ENCODE data around the gene TRAPPC6A. TPM values are rescaled to one million over a fixed set of nuclear protein-coding genes. Genes with fewer than 3 reads are reported as not detected.
"Not testable (repeated sequence)": the region's sequence is repeated elsewhere in the genome, so short reads cannot be mapped to it uniquely, and the experiment has no call there.

Gene TRAPPC6A
- polyA plus RNA-seq, 1 donor: 50.2 TPM

- Histone ChIP-seq H3K4me3 (ENCODE audit: low read length) (no peak overlapping the region), H3K4me1 (ENCODE audit: control insufficient read depth, insufficient read depth, low read length) (peaks cover 29% of the 10 kb centered on the region), H3K27me3 (ENCODE audit: control insufficient read depth, insufficient read depth, low read length) (no peaks in the 10 kb centered on the region), H3K36me3 (ENCODE audit: control insufficient read depth, insufficient read depth, low read length) (peaks cover 9% of the 10 kb centered on the region), H3K27ac (ENCODE audit: low read length) (no peak overlapping the region), H3K9me3 (ENCODE audit: control insufficient read depth, low read depth, low read length) (no peaks in the 10 kb centered on the region)
- no peak for DNase-seq
- WGBS (ENCODE audit: insufficient coverage, low lambda C conversion rate): no CpG with 5 or more reads among the region's 5 CpGs
These were observed 49.9 kb downstream of the TRAPPC6A start for GRCh38 chr19:45128146-45128545.

- no peak overlapping the region for H3K27ac ChIP-seq (ENCODE audit: low read length)
- H3K36me3 ChIP-seq (ENCODE audit: control insufficient read depth, insufficient read depth, low read length): peaks cover 10% of the 10 kb centered on the region
- H3K4me1 ChIP-seq (ENCODE audit: control insufficient read depth, insufficient read depth, low read length): peaks cover 35% of the 10 kb centered on the region
- no peaks in the 10 kb centered on the region for H3K27me3 ChIP-seq (ENCODE audit: control insufficient read depth, insufficient read depth, low read length)
- WGBS (ENCODE audit: insufficient coverage, low lambda C conversion rate): no CpG with 5 or more reads among the region's 7 CpGs
- H3K9me3 ChIP-seq (ENCODE audit: control insufficient read depth, low read depth, low read length): no peaks in the 10 kb centered on the region
- no peak for DNase-seq
- H3K4me3 ChIP-seq (ENCODE audit: low read length): no peak overlapping the region
These were observed 51.4 kb downstream of the TRAPPC6A start for GRCh38 chr19:45126654-45127053.

- peaks cover 41% of the 10 kb centered on the region for H3K4me1 ChIP-seq (ENCODE audit: control insufficient read depth, insufficient read depth, low read length)
- peak; percentile 70 to 73 for DNase-seq
- no peak overlapping the region for H3K4me3 ChIP-seq (ENCODE audit: low read length)
- WGBS (ENCODE audit: insufficient coverage, low lambda C conversion rate): no CpG with 5 or more reads among the region's 12 CpGs
- H3K9me3 ChIP-seq (ENCODE audit: control insufficient read depth, low read depth, low read length): no peaks in the 10 kb centered on the region
- no peaks in the 10 kb centered on the region for H3K27me3 ChIP-seq (ENCODE audit: control insufficient read depth, insufficient read depth, low read length)
- H3K27ac ChIP-seq (ENCODE audit: low read length): no peak overlapping the region
- H3K36me3 ChIP-seq (ENCODE audit: control insufficient read depth, insufficient read depth, low read length): peaks cover 10% of the 10 kb centered on the region
These were observed 52.0 kb downstream of the TRAPPC6A start for GRCh38 chr19:45125975-45126493.

GRCh38 chr19:45125360-45125759 lies 52.7 kb downstream of the TRAPPC6A start:
- no peaks in the 10 kb centered on the region for H3K27me3 ChIP-seq (ENCODE audit: control insufficient read depth, insufficient read depth, low read length)
- no peak for DNase-seq
- no peak overlapping the region for H3K27ac ChIP-seq (ENCODE audit: low read length)
- peaks cover 44% of the 10 kb centered on the region for H3K4me1 ChIP-seq (ENCODE audit: control insufficient read depth, insufficient read depth, low read length)
- H3K4me3 ChIP-seq (ENCODE audit: low read length): no peak overlapping the region
- WGBS (ENCODE audit: insufficient coverage, low lambda C conversion rate): no CpG with 5 or more reads among the region's 9 CpGs
- peaks cover 10% of the 10 kb centered on the region for H3K36me3 ChIP-seq (ENCODE audit: control insufficient read depth, insufficient read depth, low read length)
- H3K9me3 ChIP-seq (ENCODE audit: control insufficient read depth, low read depth, low read length): no peaks in the 10 kb centered on the region

GRCh38 chr19:45124021-45124420 lies 54.0 kb downstream of the TRAPPC6A start:
- Histone ChIP-seq H3K36me3 (ENCODE audit: control insufficient read depth, insufficient read depth, low read length) (peaks cover 10% of the 10 kb centered on the region), H3K27me3 (ENCODE audit: control insufficient read depth, insufficient read depth, low read length) (no peaks in the 10 kb centered on the region), H3K4me3 (ENCODE audit: low read length) (no peak overlapping the region), H3K4me1 (ENCODE audit: control insufficient read depth, insufficient read depth, low read length) (peaks cover 36% of the 10 kb centered on the region), H3K27ac (ENCODE audit: low read length) (no peak overlapping the region), H3K9me3 (ENCODE audit: control insufficient read depth, low read depth, low read length) (no peaks in the 10 kb centered on the region)
- no peak for DNase-seq
- WGBS (ENCODE audit: insufficient coverage, low lambda C conversion rate): no CpG with 5 or more reads among the region's 6 CpGs

GRCh38 chr19:45123440-45123850 lies 54.6 kb downstream of the TRAPPC6A start:
- H3K27ac ChIP-seq (ENCODE audit: low read length): no peak overlapping the region
- H3K27me3 ChIP-seq (ENCODE audit: control insufficient read depth, insufficient read depth, low read length): no peaks in the 10 kb centered on the region
- WGBS (ENCODE audit: insufficient coverage, low lambda C conversion rate): no CpG with 5 or more reads among the region's 9 CpGs
- no peaks in the 10 kb centered on the region for H3K9me3 ChIP-seq (ENCODE audit: control insufficient read depth, low read depth, low read length)
- H3K4me3 ChIP-seq (ENCODE audit: low read length): no peak overlapping the region
- peaks cover 36% of the 10 kb centered on the region for H3K4me1 ChIP-seq (ENCODE audit: control insufficient read depth, insufficient read depth, low read length)
- peaks cover 7% of the 10 kb centered on the region for H3K36me3 ChIP-seq (ENCODE audit: control insufficient read depth, insufficient read depth, low read length)
- no peak for DNase-seq

GRCh38 chr19:45122832-45123231 lies 55.2 kb downstream of the TRAPPC6A start:
- H3K36me3 ChIP-seq (ENCODE audit: control insufficient read depth, insufficient read depth, low read length): peaks cover 7% of the 10 kb centered on the region
- H3K9me3 ChIP-seq (ENCODE audit: control insufficient read depth, low read depth, low read length): no peaks in the 10 kb centered on the region
- H3K27ac ChIP-seq (ENCODE audit: low read length): no peak overlapping the region
- no peak overlapping the region for H3K4me3 ChIP-seq (ENCODE audit: low read length)
- no peak for DNase-seq
- H3K4me1 ChIP-seq (ENCODE audit: control insufficient read depth, insufficient read depth, low read length): peaks cover 41% of the 10 kb centered on the region
- WGBS (ENCODE audit: insufficient coverage, low lambda C conversion rate): no CpG with 5 or more reads among the region's 6 CpGs
- no peaks in the 10 kb centered on the region for H3K27me3 ChIP-seq (ENCODE audit: control insufficient read depth, insufficient read depth, low read length)

- Histone ChIP-seq H3K27ac (ENCODE audit: low read length) (no peak overlapping the region), H3K4me3 (ENCODE audit: low read length) (no peak overlapping the region), H3K9me3 (ENCODE audit: control insufficient read depth, low read depth, low read length) (no peaks in the 10 kb centered on the region), H3K36me3 (ENCODE audit: control insufficient read depth, insufficient read depth, low read length) (peaks cover 7% of the 10 kb centered on the region), H3K4me1 (ENCODE audit: control insufficient read depth, insufficient read depth, low read length) (peaks cover 49% of the 10 kb centered on the region), H3K27me3 (ENCODE audit: control insufficient read depth, insufficient read depth, low read length) (no peaks in the 10 kb centered on the region)
- WGBS (ENCODE audit: insufficient coverage, low lambda C conversion rate): no CpG with 5 or more reads among the region's 11 CpGs
- DNase-seq: no peak
These were observed 56.2 kb downstream of the TRAPPC6A start for GRCh38 chr19:45121827-45122345.

- peaks cover 52% of the 10 kb centered on the region for H3K4me1 ChIP-seq (ENCODE audit: control insufficient read depth, insufficient read depth, low read length)
These were observed 58.5 kb downstream of the TRAPPC6A start for GRCh38 chr19:45119582-45119981.

GRCh38 chr19:45118591-45119355 lies 59.3 kb downstream of the TRAPPC6A start:
- not testable (repeated sequence) for H3K27me3 ChIP-seq (ENCODE audit: control insufficient read depth, insufficient read depth, low read length); DNase-seq; H3K36me3 ChIP-seq (ENCODE audit: control insufficient read depth, insufficient read depth, low read length); H3K4me3 ChIP-seq (ENCODE audit: low read length); H3K9me3 ChIP-seq (ENCODE audit: control insufficient read depth, low read depth, low read length)
- H3K27ac ChIP-seq (ENCODE audit: low read length): peak overlapping the region; percentile 26
- no CpG with 5 or more reads among the region's 18 CpGs for WGBS (ENCODE audit: insufficient coverage, low lambda C conversion rate)
- H3K4me1 ChIP-seq (ENCODE audit: control insufficient read depth, insufficient read depth, low read length): peaks cover 55% of the 10 kb centered on the region

More at GRCh38 chr19:45119582-45119981, 58.5 kb downstream of the TRAPPC6A start:
- Histone ChIP-seq H3K36me3 (ENCODE audit: control insufficient read depth, insufficient read depth, low read length) (peaks cover 7% of the 10 kb centered on the region), H3K9me3 (ENCODE audit: control insufficient read depth, low read depth, low read length) (no peaks in the 10 kb centered on the region), H3K27me3 (ENCODE audit: control insufficient read depth, insufficient read depth, low read length) (no peaks in the 10 kb centered on the region), H3K27ac (ENCODE audit: low read length) (no peak overlapping the region), H3K4me3 (ENCODE audit: low read length) (no peak overlapping the region)
- no CpG with 5 or more reads among the region's 6 CpGs for WGBS (ENCODE audit: insufficient coverage, low lambda C conversion rate)
- DNase-seq: no peak
